Activated naive CD4-positive, alpha-beta T cell treated with anti-CD3 and anti-CD28 coated beads, Interleukin-2, amount 50 U/mL, for 16 hours (primary cell): ENCODE measurements around the gene TGM1.

ENCODE experiments used
- DNase-seq: peaks from one replicate; pipeline ENCODE4 v3.0.0-alpha.2; 2020

The TGM1 gene

DNA sequence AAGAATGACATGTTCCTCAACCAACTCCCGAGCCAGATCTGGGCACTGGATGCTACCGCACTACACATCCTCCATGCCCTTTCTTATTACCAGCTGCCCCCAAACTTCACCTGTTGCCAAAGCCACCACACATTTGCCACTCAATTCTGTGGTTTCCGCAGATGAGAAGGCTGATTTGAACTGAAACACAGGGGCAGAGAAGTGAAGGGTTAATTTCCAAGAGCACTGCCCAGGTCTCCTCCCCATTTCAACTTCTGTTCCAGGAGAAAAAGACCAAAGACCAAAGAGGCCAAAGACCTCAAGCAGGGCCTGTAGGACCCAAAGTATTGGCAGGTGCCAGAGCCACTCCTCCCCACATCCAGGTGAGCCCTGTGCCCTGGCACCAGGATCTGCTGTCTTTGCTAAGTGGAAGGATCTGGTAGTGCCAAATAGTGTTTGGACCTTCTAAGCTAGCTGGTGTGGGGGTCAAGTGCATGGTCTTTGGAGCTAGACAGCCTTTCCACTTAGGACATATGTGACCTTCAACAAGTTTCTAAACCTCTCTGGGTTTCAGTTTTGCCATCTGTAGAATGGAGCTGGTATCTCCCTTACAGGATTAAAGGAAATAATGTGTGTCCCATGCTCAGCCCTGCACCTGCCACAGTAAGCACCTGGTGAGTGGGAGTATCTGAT is 28.6 kb upstream of the TGM1 start:
- no peak for DNase-seq

GRCh38 chr14:24290746-24291145 is 27.8 kb upstream of the TGM1 start:
- DNase-seq: no peak

GRCh38 chr14:24289649-24290280 is 26.8 kb upstream of the TGM1 start:
- DNase-seq: peak; percentile 44

DNA sequence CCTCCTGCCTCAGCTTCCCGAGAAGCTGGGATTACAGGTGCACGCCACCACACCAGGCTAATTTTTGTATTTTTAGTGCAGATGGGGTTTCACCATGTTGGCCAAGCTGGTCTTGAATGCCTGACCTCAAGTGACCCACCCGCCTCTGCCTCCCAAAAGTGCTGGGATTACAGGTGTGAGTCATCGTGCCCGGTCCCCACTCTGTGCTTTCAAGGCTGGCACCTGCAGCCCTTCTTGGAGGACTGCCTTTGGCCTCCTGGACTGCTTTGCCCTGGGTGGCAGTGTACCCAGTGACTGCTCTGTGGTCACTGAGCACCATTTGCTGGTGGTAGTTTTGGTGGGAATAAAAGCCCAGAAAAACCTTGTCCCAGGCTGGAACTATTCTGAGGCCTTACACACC is 24.0 kb upstream of the TGM1 start:
- no peak for DNase-seq

DNA sequence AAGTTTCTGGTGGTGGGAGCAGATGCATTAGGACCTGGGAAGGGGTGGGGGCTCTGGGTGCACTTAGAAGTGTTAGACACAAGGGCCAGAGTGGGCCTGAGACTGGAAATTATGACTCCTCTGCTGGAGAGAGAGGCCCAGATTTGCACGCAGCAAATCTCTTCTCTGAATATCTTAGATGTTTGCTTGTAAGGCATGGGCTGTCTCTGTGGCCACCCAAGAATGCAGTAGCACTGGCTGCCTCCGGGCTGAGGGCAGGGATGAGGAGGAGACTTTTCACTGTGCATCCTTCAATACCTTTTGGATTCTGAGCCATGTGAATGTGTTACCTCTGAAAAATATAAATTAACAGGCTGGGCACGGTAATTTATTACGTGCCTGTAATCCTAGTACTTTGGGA is 22.4 kb upstream of the TGM1 start:
- DNase-seq: no peak

DNA sequence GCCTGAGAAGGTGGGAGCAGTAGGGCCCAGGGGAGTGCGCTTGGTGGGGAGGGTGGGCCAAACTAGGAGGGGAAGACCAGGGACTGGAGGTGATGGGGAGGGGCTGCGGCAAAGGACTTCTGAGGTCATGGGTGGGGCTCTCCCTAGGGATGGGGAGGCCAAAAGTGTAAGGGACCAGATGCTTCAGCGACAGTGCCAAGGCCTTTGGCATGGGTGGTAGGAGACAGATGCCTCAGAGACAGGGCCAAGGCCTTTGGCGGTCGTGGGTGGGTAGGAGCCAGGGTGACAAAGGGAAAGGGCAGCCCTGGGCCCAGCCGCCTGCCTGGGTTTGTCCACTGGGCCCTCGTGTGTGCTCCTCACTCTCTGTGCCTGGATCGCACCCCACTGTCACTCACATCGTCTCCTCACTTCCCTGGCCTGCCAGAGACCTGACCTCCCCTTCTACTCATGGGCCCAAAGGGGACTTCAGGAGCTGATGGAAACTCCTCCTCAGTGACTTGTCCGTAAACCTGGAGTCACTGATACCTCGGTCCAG is 21.6 kb upstream of the TGM1 start:
- no peak for DNase-seq

DNA sequence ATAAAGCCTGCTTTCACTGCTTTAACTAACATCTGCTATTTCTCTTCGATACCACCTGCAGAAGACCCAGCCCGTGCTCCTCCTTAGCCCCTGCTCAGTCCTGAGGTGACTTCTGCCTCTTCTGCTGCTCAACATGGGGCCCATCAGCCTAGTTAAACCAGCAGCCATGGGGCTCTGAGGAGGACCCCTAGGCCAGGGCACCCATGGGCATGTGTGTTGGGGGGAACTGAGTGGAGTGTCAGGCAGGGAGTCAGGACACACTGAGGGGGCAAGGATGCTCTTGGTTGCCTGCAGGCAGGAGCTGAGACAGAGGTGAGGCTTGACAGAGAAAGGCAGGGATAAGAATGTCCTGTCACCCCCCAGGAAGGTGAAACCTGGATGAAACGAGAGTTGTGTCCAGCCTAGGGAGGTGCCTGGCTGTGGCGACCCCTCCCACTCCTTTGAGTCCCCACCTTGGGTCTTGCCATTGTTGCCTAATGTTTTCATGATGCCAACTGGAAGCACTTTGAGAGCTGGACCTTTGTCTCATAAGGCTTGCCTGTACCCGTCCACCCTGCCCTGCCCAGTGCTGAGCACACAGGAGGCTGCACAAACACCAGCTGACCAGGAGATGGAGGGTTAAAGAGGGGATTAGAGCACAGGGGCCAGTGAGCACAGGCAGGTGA is 21.0 kb upstream of the TGM1 start:
- DNase-seq: no peak

- no peak for DNase-seq
Observed at GRCh38 chr14:24282736-24283135, 19.8 kb upstream of the TGM1 start.

- DNase-seq: no peak
Observed at GRCh38 chr14:24281636-24282035, 18.7 kb upstream of the TGM1 start.

DNA sequence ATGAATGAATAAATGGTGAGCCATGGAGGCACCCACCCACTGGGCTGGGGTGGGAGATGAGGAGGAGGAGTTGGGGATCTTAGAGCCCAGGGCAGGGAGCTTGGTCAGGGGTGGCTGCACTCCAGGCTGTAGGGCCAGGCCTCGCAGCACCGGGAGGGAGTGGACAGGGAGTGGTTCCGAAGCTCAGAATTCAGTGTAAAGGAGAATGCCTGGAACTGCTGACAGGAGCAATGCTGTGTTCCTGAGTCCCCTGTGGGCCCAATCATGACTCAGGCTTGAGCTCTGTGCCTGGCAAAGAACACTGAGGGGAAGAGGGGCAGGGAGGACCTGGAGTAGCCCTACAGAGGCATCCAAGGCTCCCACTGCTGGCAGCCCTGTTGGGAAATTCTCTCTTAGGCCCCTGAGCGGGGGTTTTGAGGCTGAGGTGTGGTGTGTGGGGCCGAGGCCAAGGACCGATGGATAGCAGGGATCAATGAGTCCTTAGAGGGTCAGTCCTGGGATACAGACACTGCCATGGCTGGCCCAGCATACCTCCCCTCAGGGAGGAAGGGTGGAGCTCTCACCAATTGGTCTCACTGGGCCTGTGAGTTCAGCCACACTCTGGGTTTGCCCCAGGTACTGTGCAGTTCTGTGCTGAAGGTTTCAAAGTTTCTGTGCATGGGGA is 18.0 kb upstream of the TGM1 start:
- DNase-seq: no peak

- DNase-seq: peak; percentile 61
Observed at GRCh38 chr14:24279301-24280186, 16.6 kb upstream of the TGM1 start.

GRCh38 chr14:24278424-24278823 is 15.4 kb upstream of the TGM1 start:
- no peak for DNase-seq

- peak; percentile 25 for DNase-seq
Observed at GRCh38 chr14:24277606-24278321, 14.8 kb upstream of the TGM1 start.

- no peak for DNase-seq
Observed at GRCh38 chr14:24277071-24277470, 14.1 kb upstream of the TGM1 start.

GRCh38 chr14:24274101-24274543 is 11.1 kb upstream of the TGM1 start:
- DNase-seq: peak; percentile 56

DNA sequence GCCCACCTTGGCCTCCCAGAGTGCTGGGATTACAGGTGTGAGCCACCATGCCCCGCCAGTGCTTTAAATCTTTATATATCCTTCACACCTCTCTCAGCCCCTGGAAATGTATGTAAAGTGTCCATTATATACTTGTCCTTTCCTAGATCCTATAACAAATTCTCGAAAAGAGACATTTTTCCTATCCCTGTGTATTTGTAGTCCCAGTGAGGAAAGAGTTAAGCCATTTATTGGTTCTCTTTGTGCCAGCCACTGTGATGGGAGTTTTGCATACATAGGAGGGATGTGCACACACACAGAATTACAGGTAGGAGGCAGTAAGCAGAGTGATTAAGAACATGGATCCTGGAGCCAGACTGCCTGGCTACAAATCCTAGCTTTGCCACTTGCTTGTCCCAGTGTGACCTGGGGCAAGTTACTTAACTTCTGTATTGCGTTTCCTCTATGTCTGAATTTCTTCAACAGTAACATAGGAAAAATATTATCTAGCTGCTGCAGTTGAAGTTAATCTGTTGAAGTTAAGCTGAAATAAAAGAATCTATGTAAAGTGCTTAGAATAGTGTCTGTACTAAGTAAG is 10.5 kb upstream of the TGM1 start:
- DNase-seq: no peak

DNA sequence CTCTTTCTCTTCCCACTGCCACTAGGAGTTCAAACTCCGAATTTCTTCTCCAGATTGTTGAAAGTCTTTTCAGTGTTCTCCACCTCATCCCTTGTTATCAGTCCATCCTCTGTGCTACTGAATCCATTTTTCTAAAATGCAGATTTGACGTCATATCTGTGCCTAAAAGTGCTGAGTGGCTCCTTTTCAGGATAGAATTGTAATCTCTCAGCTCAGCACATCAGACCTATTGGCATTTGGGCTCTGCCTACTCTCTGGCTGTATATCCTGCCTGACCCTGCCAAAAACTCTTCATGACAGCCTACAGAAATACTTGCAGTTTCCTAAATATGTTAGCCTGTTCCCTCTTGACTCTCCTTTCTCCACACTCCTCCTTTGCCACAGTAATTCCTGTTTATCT is 9.5 kb upstream of the TGM1 start:
- DNase-seq: no peak

DNA sequence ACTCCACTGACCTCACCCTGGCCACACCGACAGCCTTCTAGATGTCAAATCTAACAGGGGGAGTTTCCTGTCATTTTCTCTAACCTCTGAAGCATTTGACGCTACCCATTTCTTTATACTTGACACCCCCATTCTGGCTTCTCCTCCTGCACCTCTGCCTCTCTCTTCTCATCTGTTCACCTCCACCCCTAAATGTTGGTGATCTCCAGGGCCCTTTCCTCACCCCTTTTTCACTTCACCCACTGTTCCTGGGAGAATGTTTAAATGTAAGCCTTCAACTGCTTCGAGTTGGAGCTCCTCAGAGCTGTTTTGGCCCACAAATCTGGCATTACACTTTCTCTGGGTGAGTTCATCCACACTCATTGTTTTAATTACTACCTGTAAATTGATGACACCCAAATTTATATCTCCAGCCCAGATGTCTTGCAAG is 8.9 kb upstream of the TGM1 start:
- no peak for DNase-seq

GRCh38 chr14:24271134-24271833 is 8.3 kb upstream of the TGM1 start, which contains the start of gene RABGGTA:
Gene RABGGTA (minus strand): TSS chr14:24271597. CDS start chr14:24271115, 482 bp downstream.
- DNase-seq: peak; percentile 91

DNA sequence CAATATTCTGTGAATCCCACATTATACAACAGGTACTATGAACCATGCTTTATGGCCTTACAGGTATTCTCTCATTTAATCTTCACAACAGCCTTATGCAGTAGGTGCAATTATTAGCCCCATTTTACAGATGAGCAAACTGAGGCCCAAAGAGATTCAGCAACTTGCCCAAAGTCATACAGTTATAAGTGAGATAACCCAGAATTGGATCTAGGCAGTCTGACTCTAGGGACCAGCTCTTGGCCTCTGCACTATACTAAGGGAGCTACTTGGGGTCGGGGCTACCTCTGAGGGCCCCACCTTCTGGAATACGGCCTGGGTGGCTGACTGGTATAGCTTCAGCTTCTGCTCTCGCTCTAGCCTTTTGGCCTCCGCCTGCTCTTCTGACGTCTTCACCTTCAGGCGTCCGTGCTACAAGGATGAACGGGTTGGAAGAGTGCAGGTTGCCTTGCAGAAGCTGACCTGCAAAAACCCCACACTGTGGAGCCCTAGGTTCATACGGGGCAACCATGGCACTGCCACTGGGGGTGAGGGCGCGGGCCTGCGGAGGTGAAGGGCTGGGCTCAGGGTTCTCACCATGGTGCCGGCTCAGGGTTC is 7.7 kb upstream of the TGM1 start:
- no peak for DNase-seq
